ENCODE results near the gene IL12RB2. TPM values are rescaled to one million over a fixed set of nuclear protein-coding genes. Genes with fewer than 3 reads are reported as not detected.

IL12RB2 gene
- total and polyA plus RNA-seq, 2 donors (not counting 1 experiment from before 2014, with no cell fraction given): 0.67 TPM; not detected in 1

DNA sequence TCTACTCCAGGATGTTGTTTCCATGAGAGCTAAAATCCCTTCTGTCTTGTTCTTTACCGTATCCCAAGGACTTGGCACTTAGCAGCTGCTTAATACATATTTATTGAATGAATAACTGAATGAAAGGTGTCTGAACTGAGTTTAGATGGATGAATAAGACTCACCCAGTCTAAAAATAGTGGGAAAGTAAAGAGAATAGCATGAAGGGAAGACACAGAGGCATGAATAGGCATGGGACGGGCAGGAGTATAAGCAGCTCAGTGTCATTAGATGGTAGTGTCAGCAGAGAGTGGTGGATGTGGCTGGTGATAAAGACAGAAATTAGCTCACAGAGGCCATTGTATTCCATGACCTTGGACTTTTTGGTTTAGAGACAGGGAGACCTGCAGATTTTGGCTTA is 9.2 kb downstream of the IL12RB2 start:
- H3K9ac ChIP-seq (ENCODE audit: low read length): no peak overlapping the region
- H3K36me3 ChIP-seq (replicated peaks in 1 of 2; ENCODE audit: control extremely low read depth in 1 of 2, control insufficient read depth in 1 of 2, extremely low read depth in 1 of 2, insufficient read depth in 2 of 2, low read length in 1 of 2): no peaks in the 10 kb centered on the region
- H3K4me2 ChIP-seq (replicated peaks; ENCODE audit: low read depth, low read length, poor library complexity, severe bottlenecking): no peak overlapping the region
- no peaks in the 10 kb centered on the region for H4K20me1 ChIP-seq (ENCODE audit: control insufficient read depth, insufficient read depth, low read length, poor library complexity, severe bottlenecking)
- CTCF ChIA-PET: interaction anchor here (0.6 to 0.9 kb wide), 2 partner anchors 31 to 101 kb away, joined by 3 read pairs; no protein-coding TSS in a partner anchor
- H3K4me3 ChIP-seq (ENCODE audit: control extremely low read depth in 1 of 5, extremely low read depth in 1 of 5, insufficient read depth in 1 of 5, low read depth in 2 of 5, low read length in 4 of 5): no peak overlapping the region
- TF ChIP-seq, protein P1, sequence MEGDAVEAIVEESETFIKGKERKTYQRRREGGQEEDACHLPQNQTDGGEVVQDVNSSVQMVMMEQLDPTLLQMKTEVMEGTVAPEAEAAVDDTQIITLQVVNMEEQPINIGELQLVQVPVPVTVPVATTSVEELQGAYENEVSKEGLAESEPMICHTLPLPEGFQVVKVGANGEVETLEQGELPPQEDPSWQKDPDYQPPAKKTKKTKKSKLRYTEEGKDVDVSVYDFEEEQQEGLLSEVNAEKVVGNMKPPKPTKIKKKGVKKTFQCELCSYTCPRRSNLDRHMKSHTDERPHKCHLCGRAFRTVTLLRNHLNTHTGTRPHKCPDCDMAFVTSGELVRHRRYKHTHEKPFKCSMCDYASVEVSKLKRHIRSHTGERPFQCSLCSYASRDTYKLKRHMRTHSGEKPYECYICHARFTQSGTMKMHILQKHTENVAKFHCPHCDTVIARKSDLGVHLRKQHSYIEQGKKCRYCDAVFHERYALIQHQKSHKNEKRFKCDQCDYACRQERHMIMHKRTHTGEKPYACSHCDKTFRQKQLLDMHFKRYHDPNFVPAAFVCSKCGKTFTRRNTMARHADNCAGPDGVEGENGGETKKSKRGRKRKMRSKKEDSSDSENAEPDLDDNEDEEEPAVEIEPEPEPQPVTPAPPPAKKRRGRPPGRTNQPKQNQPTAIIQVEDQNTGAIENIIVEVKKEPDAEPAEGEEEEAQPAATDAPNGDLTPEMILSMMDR (IDR thresholded peaks at IDR 0.05): no peak
- TF ChIP-seq EZH2 (IDR thresholded peaks at IDR 0.05; ENCODE audit: borderline replicate concordance, insufficient read depth, low read depth, low read length, poor library complexity, severe bottlenecking): no peak
- Mint-ChIP-seq H3K27ac (no peak overlapping the region), H3K4me1 (no peaks in the 10 kb centered on the region), H3K9me3 (ENCODE audit: insufficient read depth) (no peaks in the 10 kb centered on the region), H3K4me3 (no peak overlapping the region), H3K27me3 (peaks cover 7% of the 10 kb centered on the region)
- H3K27ac ChIP-seq (ENCODE audit: low read length in 2 of 2): no peak overlapping the region
- no peak overlapping the region for H2AFZ ChIP-seq (ENCODE audit: insufficient read depth, low read depth, low read length, poor library complexity, severe bottlenecking)
- intact Hi-C loops (cut with micrococcal nuclease): no loop called here
- 100% methylated on average over 1 of the region's 2 CpGs for WGBS (ENCODE audit: insufficient coverage)
- no peaks in the 10 kb centered on the region for H3K9me3 ChIP-seq (ENCODE audit: control extremely low read depth in 1 of 3, control insufficient read depth in 2 of 3, insufficient read depth in 1 of 3, low read length in 2 of 3)
- POLR2A ChIA-PET: no interaction called here
- H3K79me2 ChIP-seq (ENCODE audit: control insufficient read depth, insufficient read depth, low read length): no peaks in the 10 kb centered on the region
- DNase-seq (no peak), ATAC-seq (ENCODE audit: low read depth) (no peak)
- H3K4me1 ChIP-seq (ENCODE audit: control insufficient read depth in 2 of 2, insufficient read depth in 2 of 2, low read length in 2 of 2): no peaks in the 10 kb centered on the region
- H3K27me3 ChIP-seq (replicated peaks in 1 of 4; ENCODE audit: control extremely low read depth in 1 of 4, control insufficient read depth in 3 of 4, insufficient read depth in 4 of 4, low read length in 3 of 4): no peaks in the 10 kb centered on the region

DNA sequence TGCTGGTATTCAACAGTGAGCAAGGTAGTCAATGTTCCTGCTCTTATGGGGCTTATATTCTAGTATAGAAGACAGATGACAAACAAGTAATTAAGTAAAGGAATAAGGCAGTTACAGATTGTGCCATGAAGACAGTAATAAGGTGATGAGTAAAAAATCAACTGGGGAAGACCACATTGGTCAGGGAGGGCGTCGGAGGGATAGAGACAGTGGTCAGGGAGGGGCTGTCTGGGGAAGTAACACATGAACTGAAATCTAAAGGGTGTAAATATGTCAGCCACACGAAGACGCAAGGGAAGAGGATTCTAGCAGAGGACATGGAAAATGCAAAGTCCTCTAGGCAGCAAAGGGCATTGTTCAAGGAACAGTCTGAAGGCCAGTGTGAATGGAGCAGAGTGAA is 10.1 kb downstream of the IL12RB2 start:
- H3K4me3 ChIP-seq (ENCODE audit: control extremely low read depth in 1 of 5, extremely low read depth in 1 of 5, insufficient read depth in 1 of 5, low read depth in 2 of 5, low read length in 4 of 5): no peak overlapping the region
- H3K4me2 ChIP-seq (replicated peaks; ENCODE audit: low read depth, low read length, poor library complexity, severe bottlenecking): no peak overlapping the region
- H3K4me3 Mint-ChIP-seq: no peak overlapping the region
- POLR2A ChIA-PET: no interaction called here
- no peaks in the 10 kb centered on the region for H3K79me2 ChIP-seq (ENCODE audit: control insufficient read depth, insufficient read depth, low read length)
- no peaks in the 10 kb centered on the region for H4K20me1 ChIP-seq (ENCODE audit: control insufficient read depth, insufficient read depth, low read length, poor library complexity, severe bottlenecking)
- no peaks in the 10 kb centered on the region for H3K9me3 ChIP-seq (ENCODE audit: control extremely low read depth in 1 of 3, control insufficient read depth in 2 of 3, insufficient read depth in 1 of 3, low read length in 2 of 3)
- ATAC-seq (ENCODE audit: low read depth) (no peak), DNase-seq (no peak)
- CTCF ChIA-PET: no interaction called here
- H3K9ac ChIP-seq (ENCODE audit: low read length): no peak overlapping the region
- no peak overlapping the region for H3K27ac ChIP-seq (ENCODE audit: low read length in 2 of 2)
- H3K4me1 ChIP-seq (ENCODE audit: control insufficient read depth in 2 of 2, insufficient read depth in 2 of 2, low read length in 2 of 2): no peaks in the 10 kb centered on the region
- TF ChIP-seq, protein P1 (IDR thresholded peaks at IDR 0.05): no peak
- no peak for TF ChIP-seq EZH2 (IDR thresholded peaks at IDR 0.05; ENCODE audit: borderline replicate concordance, insufficient read depth, low read depth, low read length, poor library complexity, severe bottlenecking)
- no peaks in the 10 kb centered on the region for H3K36me3 ChIP-seq (replicated peaks in 1 of 2; ENCODE audit: control extremely low read depth in 1 of 2, control insufficient read depth in 1 of 2, extremely low read depth in 1 of 2, insufficient read depth in 2 of 2, low read length in 1 of 2)
- H3K27me3 ChIP-seq (replicated peaks in 1 of 4; ENCODE audit: control extremely low read depth in 1 of 4, control insufficient read depth in 3 of 4, insufficient read depth in 4 of 4, low read length in 3 of 4): no peaks in the 10 kb centered on the region
- 87% methylated on average over 4 of the region's 4 CpGs for WGBS (ENCODE audit: insufficient coverage)
- intact Hi-C loops (cut with micrococcal nuclease): no loop called here
- peaks cover 7% of the 10 kb centered on the region for H3K27me3 Mint-ChIP-seq
- H2AFZ ChIP-seq (ENCODE audit: insufficient read depth, low read depth, low read length, poor library complexity, severe bottlenecking): no peak overlapping the region
- no peak overlapping the region for H3K27ac Mint-ChIP-seq
- no peaks in the 10 kb centered on the region for H3K9me3 Mint-ChIP-seq (ENCODE audit: insufficient read depth)
- H3K4me1 Mint-ChIP-seq: no peaks in the 10 kb centered on the region
